ENCODE results near the gene CREBBP. TPM values are rescaled to one million over a fixed set of nuclear protein-coding genes. Genes with fewer than 3 reads are reported as not detected.

CREBBP gene
- total and polyA plus RNA-seq, 5 donors, result 19.0 to 46.4 (median 38.0) TPM

- Histone ChIP-seq H3K27ac (ENCODE audit: low read length) (no peak overlapping the region), H3K4me3 (ENCODE audit: low read length) (no peak overlapping the region), H3K27me3 (ENCODE audit: control insufficient read depth, insufficient read depth) (no peaks in the 10 kb centered on the region), H3K9me3 (ENCODE audit: control insufficient read depth, low read length) (no peaks in the 10 kb centered on the region), H3K4me1 (ENCODE audit: control insufficient read depth, insufficient read depth, low read length) (peaks cover 23% of the 10 kb centered on the region)
- peak in 1 of 2 donors; percentile 32 for ATAC-seq
- 72% methylated on average over 6 of the region's 6 CpGs for WGBS
- intact Hi-C loops (cut with DNase I), result no loop called here
- no peak for DNase-seq
Measured at GRCh38 chr16:3856367-3857141, 24.0 kb downstream of the CREBBP start.

DNA sequence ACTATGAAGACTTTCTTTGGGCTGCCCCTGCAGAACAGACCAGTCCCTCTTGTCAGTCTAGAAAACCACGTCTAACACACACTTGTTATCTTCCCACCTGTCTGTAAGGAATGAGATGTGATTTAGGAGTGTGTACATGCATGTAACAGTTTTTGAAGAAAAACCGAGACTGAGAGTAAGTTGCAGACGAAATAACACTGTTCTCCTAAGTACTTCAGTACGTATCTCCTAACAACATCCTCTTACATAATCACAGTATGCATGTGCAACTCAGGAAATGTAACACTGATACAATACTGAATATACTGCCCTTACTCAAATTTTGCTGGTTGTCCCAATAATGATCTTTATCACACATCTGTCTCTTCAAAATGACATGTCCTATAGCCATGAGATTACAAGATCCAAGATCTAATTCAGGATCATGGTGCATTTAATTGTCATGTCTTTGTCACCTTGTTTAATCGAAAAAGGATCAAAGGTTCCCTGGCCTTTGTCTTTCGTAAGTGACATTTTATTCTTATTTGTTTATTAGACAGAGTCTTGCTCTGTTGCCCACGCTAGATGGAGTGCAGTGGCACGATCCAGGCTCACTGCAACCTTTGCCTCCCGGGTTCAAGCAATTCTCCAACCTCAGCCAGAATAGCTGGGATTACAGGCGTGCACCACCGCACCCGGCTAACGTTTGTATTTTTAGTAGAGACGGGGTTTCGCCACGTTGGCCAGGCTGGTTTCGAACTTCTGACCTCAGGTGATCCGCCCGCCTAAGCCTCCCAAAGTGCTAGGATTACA lies 25.6 kb downstream of the CREBBP start:
- peaks cover 15% of the 10 kb centered on the region for H3K4me1 ChIP-seq (ENCODE audit: control insufficient read depth, insufficient read depth, low read length)

DNA sequence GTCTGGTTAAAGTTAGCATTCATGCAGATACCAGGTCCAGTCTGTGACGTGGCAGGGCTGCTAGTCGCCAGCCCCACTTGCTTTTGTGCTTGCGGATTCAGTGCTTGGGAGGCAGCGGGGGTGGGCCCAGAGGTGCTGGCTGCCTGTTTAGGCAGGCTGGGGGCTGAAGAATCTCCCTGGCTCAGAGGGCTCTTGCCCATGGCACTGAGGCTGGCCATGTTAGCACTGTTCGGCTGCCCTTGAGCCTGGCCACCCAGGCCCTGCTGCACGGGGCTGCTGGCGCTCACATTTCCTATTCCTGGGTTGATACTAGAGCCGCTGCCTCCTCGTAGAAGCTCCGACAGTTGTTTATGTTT lies 30.0 kb downstream of the CREBBP start:
- WGBS, result 79% methylated on average over 10 of the region's 10 CpGs
- peaks cover 13% of the 10 kb centered on the region for H3K4me1 ChIP-seq (ENCODE audit: control insufficient read depth, insufficient read depth, low read length)
- ATAC-seq, result no peak

More for the DNA sequence above, 25.6 kb downstream of the CREBBP start:
- ATAC-seq, result no peak
- H3K27ac ChIP-seq (ENCODE audit: low read length), result no peak overlapping the region
- WGBS, result 69% methylated on average over 19 of the region's 19 CpGs
- no peak for DNase-seq
- intact Hi-C loops (cut with DNase I), result no loop called here
- no peaks in the 10 kb centered on the region for H3K9me3 ChIP-seq (ENCODE audit: control insufficient read depth, low read length)
- H3K4me3 ChIP-seq (ENCODE audit: low read length), result no peak overlapping the region
- no peaks in the 10 kb centered on the region for H3K27me3 ChIP-seq (ENCODE audit: control insufficient read depth, insufficient read depth)

GRCh38 chr16:3849751-3850543 lies 30.6 kb downstream of the CREBBP start:
- intact Hi-C loops (cut with DNase I), result no loop called here
- Histone ChIP-seq H3K4me1 (ENCODE audit: control insufficient read depth, insufficient read depth, low read length) (peaks cover 11% of the 10 kb centered on the region), H3K4me3 (ENCODE audit: low read length) (no peak overlapping the region), H3K9me3 (ENCODE audit: control insufficient read depth, low read length) (no peaks in the 10 kb centered on the region), H3K27ac (ENCODE audit: low read length) (no peak overlapping the region), H3K27me3 (ENCODE audit: control insufficient read depth, insufficient read depth) (no peaks in the 10 kb centered on the region)
- WGBS, result 91% methylated on average over 19 of the region's 19 CpGs
- peak in 1 of 2 donors; percentile 31 for ATAC-seq
- no peak for DNase-seq

More for the DNA sequence above, 30.0 kb downstream of the CREBBP start:
- Histone ChIP-seq H3K4me3 (ENCODE audit: low read length) (no peak overlapping the region), H3K27ac (ENCODE audit: low read length) (no peak overlapping the region), H3K27me3 (ENCODE audit: control insufficient read depth, insufficient read depth) (no peaks in the 10 kb centered on the region), H3K9me3 (ENCODE audit: control insufficient read depth, low read length) (no peaks in the 10 kb centered on the region)
- no peak for DNase-seq
- intact Hi-C loops (cut with DNase I), result no loop called here

DNA sequence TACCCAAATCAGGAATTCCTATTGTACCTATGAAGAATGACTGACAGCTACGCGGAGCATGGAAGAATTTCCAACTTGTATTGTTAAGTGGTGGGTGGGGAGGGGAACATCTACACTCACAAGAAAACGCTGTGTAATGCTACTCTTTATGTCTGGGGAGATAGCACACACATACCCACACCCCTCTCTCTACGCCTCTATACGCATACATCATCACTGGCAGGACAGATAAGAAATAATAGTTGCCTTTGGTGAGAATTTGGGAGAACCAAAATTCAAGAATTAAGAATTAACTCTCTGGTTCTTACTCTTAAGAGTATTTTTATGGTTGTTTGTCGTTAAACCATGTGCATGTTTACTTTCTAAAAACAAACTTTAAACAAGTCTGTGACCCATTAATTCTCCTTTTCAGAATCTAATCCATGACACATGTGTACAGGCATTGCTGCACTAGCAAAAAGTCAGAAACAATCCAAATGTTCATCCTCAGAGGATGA lies 33.9 kb downstream of the CREBBP start:
- Histone ChIP-seq H3K4me1 (ENCODE audit: control insufficient read depth, insufficient read depth, low read length) (peaks cover 7% of the 10 kb centered on the region), H3K27ac (ENCODE audit: low read length) (no peak overlapping the region), H3K27me3 (ENCODE audit: control insufficient read depth, insufficient read depth) (no peaks in the 10 kb centered on the region), H3K4me3 (ENCODE audit: low read length) (no peak overlapping the region), H3K9me3 (ENCODE audit: control insufficient read depth, low read length) (no peaks in the 10 kb centered on the region)
- 74% methylated on average over 6 of the region's 6 CpGs for WGBS
- ATAC-seq, result no peak
- DNase-seq, result no peak
- intact Hi-C loops (cut with DNase I), result no loop called here

DNA sequence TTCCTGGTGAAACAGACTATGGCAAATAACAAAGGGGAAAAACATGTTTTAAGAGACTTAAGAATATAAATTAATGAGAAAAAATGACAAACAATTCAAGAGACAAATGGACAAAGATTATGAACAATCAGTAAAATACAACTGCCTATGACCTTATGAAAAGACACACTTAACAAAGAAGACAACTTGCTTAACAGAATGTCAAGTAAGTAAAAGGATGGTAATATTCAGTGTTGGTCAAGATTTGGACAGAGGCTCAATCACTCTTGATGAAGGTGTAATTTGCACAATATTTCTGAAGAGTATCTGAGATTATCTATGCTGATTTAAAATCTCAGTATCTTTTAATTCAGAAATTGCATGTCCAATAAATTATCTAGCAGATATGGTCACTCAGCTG lies 34.4 kb downstream of the CREBBP start:
- Histone ChIP-seq H3K4me3 (ENCODE audit: low read length) (no peak overlapping the region), H3K27me3 (ENCODE audit: control insufficient read depth, insufficient read depth) (no peaks in the 10 kb centered on the region), H3K4me1 (ENCODE audit: control insufficient read depth, insufficient read depth, low read length) (peaks cover 7% of the 10 kb centered on the region), H3K9me3 (ENCODE audit: control insufficient read depth, low read length) (no peaks in the 10 kb centered on the region), H3K27ac (ENCODE audit: low read length) (no peak overlapping the region)
- no peak for ATAC-seq
- no peak for DNase-seq
- intact Hi-C loops (cut with DNase I), result no loop called here

DNA sequence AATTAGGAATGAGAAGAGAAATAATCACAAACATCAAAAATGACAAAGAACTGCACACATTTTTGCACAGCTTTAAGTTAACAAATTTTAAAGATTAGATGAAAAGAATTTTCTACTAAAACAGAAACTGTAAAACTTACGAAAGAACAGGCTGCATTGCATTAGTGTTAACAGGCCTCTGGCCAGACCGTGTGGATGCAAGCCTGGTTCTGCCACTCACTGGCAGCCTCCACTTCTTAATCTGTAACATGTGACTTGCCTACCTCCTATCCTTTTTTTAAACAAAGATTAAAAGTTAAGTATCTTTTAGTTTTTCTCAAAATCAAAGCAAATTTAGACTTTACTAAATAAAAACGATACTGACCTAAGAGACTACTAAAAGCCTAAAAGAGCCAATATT lies 37.5 kb downstream of the CREBBP start:
- no peak overlapping the region for H3K27ac ChIP-seq (ENCODE audit: low read length)

DNA sequence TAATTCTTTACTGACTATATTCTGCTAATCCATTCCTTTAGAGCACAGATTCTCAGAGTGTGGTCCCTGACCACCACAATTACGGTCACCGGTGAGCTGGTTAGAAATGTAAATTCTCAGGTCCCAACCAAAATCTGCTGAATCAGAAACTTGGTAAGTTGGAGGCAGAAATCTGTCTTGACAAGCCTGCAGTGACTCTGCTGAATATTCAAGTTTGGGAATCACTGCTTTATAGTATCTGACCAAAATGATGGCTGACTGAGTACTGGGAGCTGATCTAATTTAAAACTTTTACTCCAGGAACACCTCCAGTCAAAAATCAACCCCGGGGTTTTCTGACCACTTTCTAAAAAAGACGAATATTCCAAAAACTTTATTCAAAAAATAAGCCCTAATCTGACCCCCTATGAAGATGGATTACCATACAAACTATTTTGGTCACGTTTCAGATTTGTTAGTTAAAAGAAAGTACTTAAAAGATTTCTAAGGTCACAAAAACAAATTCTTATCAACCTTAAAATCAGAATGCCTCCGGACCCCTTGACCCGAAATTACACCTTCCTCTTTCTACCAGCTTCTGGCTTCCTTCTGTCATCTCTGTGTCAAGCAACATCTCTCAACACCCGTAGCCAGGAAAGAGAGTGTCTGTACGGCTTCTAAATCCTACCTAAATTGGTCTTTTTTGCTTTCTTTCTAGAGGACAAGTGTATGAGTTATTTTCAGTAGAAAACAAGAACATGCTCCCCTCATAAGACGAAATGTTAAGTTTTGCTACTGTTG lies 38.6 kb downstream of the CREBBP start:
- H3K4me3 ChIP-seq (ENCODE audit: low read length), result no peak overlapping the region
- ATAC-seq, result no peak
- peaks cover 4% of the 10 kb centered on the region for H3K4me1 ChIP-seq (ENCODE audit: control insufficient read depth, insufficient read depth, low read length)
- H3K9me3 ChIP-seq (ENCODE audit: control insufficient read depth, low read length), result no peaks in the 10 kb centered on the region
- no peak for DNase-seq
- WGBS, result 58% methylated on average over 10 of the region's 10 CpGs
- intact Hi-C loops (cut with DNase I), result no loop called here
- no peaks in the 10 kb centered on the region for H3K27me3 ChIP-seq (ENCODE audit: control insufficient read depth, insufficient read depth)
- no peak overlapping the region for H3K27ac ChIP-seq (ENCODE audit: low read length)

More for the DNA sequence above, 37.5 kb downstream of the CREBBP start:
- Histone ChIP-seq H3K27me3 (ENCODE audit: control insufficient read depth, insufficient read depth) (no peaks in the 10 kb centered on the region), H3K9me3 (ENCODE audit: control insufficient read depth, low read length) (no peaks in the 10 kb centered on the region), H3K4me3 (ENCODE audit: low read length) (no peak overlapping the region), H3K4me1 (ENCODE audit: control insufficient read depth, insufficient read depth, low read length) (peaks cover 5% of the 10 kb centered on the region)
- intact Hi-C loops (cut with DNase I), result no loop called here
- ATAC-seq, result peak; percentile 64 to 82
- 47% methylated on average over 3 of the region's 3 CpGs for WGBS
- peak in 1 of 3 donors; percentile 77 for DNase-seq

GRCh38 chr16:3839402-3840184 lies 40.9 kb downstream of the CREBBP start:
- Histone ChIP-seq H3K27ac (ENCODE audit: low read length) (no peak overlapping the region), H3K27me3 (ENCODE audit: control insufficient read depth, insufficient read depth) (no peaks in the 10 kb centered on the region), H3K4me1 (ENCODE audit: control insufficient read depth, insufficient read depth, low read length) (peaks cover 4% of the 10 kb centered on the region), H3K9me3 (ENCODE audit: control insufficient read depth, low read length) (no peaks in the 10 kb centered on the region), H3K4me3 (ENCODE audit: low read length) (no peak overlapping the region)
- WGBS, result 92% methylated on average over 4 of the region's 4 CpGs
- intact Hi-C loops (cut with DNase I), result no loop called here
- ATAC-seq, result no peak
- no peak for DNase-seq
